Sigmoid colon (tissue), 7 donors: ENCODE data around the gene CXorf49. TPM values are rescaled to one million over a fixed set of nuclear protein-coding genes. Genes with fewer than 3 reads are reported as not detected.
"Not testable (repeated sequence)": the region's sequence is repeated elsewhere in the genome, so short reads cannot be mapped to it uniquely, and the experiment has no call there.

ENCODE experiments used
- DNase-seq: peaks from one replicate; pipeline ENCODE4 v3.0.0-alpha.2; 2019
- H3K27ac ChIP-seq, 4 donors: fragments of 200-600 bp; sonication (generic); one replicate each; pipeline ENCODE4 v1.5.1; 2016 to 2019; ENCODE audit warnings: mild to moderate bottlenecking in 1 of 4
- H3K27me3 ChIP-seq, 3 donors: fragments of 200-600 bp; sonication (generic); one replicate each; pipeline ENCODE4 v1.5.1; 2019; ENCODE audit warnings: mild to moderate bottlenecking in 1 of 3
- H3K36me3 ChIP-seq, 4 donors: fragments of 200-600 bp; sonication (generic); one replicate each; pipeline ENCODE4 v1.5.1; 2016 to 2019
- H3K4me1 ChIP-seq, 4 donors: fragments of 200-600 bp; sonication (generic); one replicate each; pipeline ENCODE4 v1.5.1; 2017 to 2019
- H3K4me3 ChIP-seq, 4 donors: fragments of 200-600 bp; sonication (generic); one replicate each; pipeline ENCODE4 v1.5.1; 2017 to 2019; ENCODE audit warnings: mild to moderate bottlenecking in 2 of 4, moderate library complexity in 1 of 4
- H3K9me3 ChIP-seq, 4 donors: fragments of 200-600 bp in 3 of 4; sonication (generic) in 3 of 4; one replicate each; pipeline versions ENCODE4 v1.5.1 to v1.6.1; 2013 to 2019
- WGBS, 2 donors: extraction: QIAGEN DNeasy Blood & Tissue Kit; methylation state at CpG; one replicate each; pipeline ENCODE4 v1.1.7; 2013; 5-methylcytosine and 5-hydroxymethylcytosine counted together
- intact Hi-C: fragments of 100-400 bp; cut with DNase I; formaldehyde crosslinking; loops from one replicate; pipeline ENCODE4 v1.15.1; 2023
- polyA plus RNA-seq, 3 donors: library from polyadenylated mRNA; stranded (reverse); fragments of 200-250 nt; gene quantifications; one replicate each; pipeline ENCODE4 v1.2.3, GENCODE V29; 2013
- total RNA-seq, 4 donors: library from RNA; depleted of rRNA; stranded (reverse); fragments of >200 nt; gene quantifications; one replicate each; pipeline ENCODE4 v1.1.0, GENCODE V29; 2016
- donor health status: healthy with polysubstance abuse.
- donor health status: Bipolar disorder and iron deficiency.
- donor health status: healthy.

The CXorf49 gene
- total RNA-seq (not detected), polyA plus RNA-seq (not detected)

- H3K4me1 ChIP-seq, H3K27ac ChIP-seq, DNase-seq, H3K36me3 ChIP-seq, intact Hi-C loops, H3K4me3 ChIP-seq, H3K9me3 ChIP-seq, H3K27me3 ChIP-seq: not testable (repeated sequence)
- WGBS, 2 donors: no CpG with 5 or more reads among the region's 30 CpGs
Measured at GRCh38 chrX:71718185-71718584, at the start of gene CXorf49. TSS of gene CXorf49 (minus strand) at chrX:71718285. CDS start at chrX:71718151, 134 bp downstream.

GRCh38 chrX:71767134-71767533, 49.0 kb upstream of the CXorf49 start:
- H3K4me3 ChIP-seq, H3K36me3 ChIP-seq, DNase-seq, H3K27ac ChIP-seq, intact Hi-C loops, H3K4me1 ChIP-seq, H3K9me3 ChIP-seq, H3K27me3 ChIP-seq: not testable (repeated sequence)
- no CpG with 5 or more reads among the region's 14 CpGs for WGBS, 2 donors

DNA sequence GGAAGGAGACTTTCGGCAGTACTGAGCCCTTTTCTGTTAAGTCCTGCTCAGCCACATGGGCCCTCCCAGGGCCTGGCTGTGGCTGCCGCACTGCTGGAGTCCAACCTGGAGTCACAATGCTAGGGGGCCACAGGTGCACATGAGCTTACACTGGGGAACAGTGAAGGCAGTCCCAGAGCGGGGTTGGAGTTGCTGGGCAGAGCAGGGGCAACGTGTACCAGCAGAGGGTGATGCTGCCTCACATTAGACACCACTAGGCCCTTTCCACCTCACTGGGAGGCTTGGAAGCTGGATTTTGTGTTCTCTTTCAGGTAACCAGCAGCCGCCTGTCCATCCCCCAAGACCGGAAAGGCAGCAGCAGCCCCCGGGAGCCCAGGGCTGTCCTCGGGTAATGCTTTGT, 47.5 kb upstream of the CXorf49 start:
- intact Hi-C loops, H3K4me3 ChIP-seq, H3K27ac ChIP-seq, H3K9me3 ChIP-seq, H3K27me3 ChIP-seq, DNase-seq, H3K4me1 ChIP-seq, H3K36me3 ChIP-seq: not testable (repeated sequence)
- no CpG with 5 or more reads among the region's 8 CpGs for WGBS, 2 donors

DNA sequence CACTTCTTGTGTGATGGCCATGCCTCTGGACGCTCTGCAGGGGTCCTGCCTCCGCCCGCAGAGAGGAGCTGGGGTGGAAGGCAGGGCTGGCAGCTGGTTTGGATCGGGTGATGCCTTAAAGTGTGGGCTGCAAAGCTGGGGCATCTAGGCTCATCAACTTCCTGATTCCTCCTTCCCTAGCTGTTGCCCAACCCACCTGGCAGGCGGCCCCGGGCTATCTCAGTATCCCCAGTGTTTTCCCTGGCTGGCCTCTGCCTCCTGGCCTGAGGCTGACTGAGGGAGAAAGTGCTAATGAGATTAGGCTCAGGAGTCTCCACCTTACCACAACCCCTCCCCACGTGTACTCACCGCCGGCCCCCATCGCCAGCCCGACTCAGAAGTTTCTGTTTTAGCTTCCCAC, 46.7 kb upstream of the CXorf49 start:
- H3K9me3 ChIP-seq, DNase-seq, H3K36me3 ChIP-seq, H3K27ac ChIP-seq, intact Hi-C loops, H3K4me3 ChIP-seq, H3K27me3 ChIP-seq, H3K4me1 ChIP-seq: not testable (repeated sequence)
- WGBS, 2 donors: no CpG with 5 or more reads among the region's 11 CpGs

- intact Hi-C loops, H3K4me1 ChIP-seq, H3K4me3 ChIP-seq, H3K27me3 ChIP-seq, H3K36me3 ChIP-seq, DNase-seq, H3K9me3 ChIP-seq, H3K27ac ChIP-seq: not testable (repeated sequence)
- WGBS, 2 donors: no CpG with 5 or more reads among the region's 34 CpGs
Measured at GRCh38 chrX:71763049-71763448, 45.0 kb upstream of the CXorf49 start, which contains the start of gene CXorf49B. TSS of gene CXorf49B (plus strand) at chrX:71763349. CDS start at chrX:71763424, 75 bp downstream.

GRCh38 chrX:71760688-71761281, 42.7 kb upstream of the CXorf49 start:
- not testable (repeated sequence) for DNase-seq
- no CpG with 5 or more reads among the region's 20 CpGs for WGBS, 2 donors

GRCh38 chrX:71720289-71720886, 2.3 kb upstream of the CXorf49 start:
- DNase-seq, H3K27me3 ChIP-seq, H3K9me3 ChIP-seq, H3K4me1 ChIP-seq, H3K36me3 ChIP-seq, intact Hi-C loops, H3K27ac ChIP-seq, H3K4me3 ChIP-seq: not testable (repeated sequence)
- WGBS, 2 donors: no CpG with 5 or more reads among the region's 20 CpGs

More at GRCh38 chrX:71760688-71761281, 42.7 kb upstream of the CXorf49 start:
- H3K27ac ChIP-seq, H3K4me3 ChIP-seq, H3K27me3 ChIP-seq, H3K36me3 ChIP-seq, intact Hi-C loops, H3K9me3 ChIP-seq, H3K4me1 ChIP-seq: not testable (repeated sequence)

DNA sequence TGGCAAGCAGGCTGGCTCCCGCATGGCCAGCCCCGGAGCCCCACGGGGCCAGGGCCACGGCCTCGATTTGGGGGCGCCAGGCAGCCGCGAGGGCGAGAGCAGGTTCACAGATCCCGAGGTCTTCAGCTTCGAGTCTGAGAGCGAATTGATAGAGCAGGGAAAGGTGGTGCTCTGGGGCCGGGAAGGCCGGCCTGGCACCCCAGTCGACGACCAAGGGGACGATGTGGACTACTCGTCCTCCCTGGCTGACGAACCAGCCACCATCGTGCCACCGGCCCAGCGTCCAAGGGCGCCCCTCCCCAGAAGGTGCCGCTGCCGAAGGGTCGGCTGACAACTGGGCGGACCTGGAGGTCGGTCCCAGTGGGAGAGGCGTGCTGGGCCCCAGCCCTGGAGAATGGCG, 1.1 kb upstream of the CXorf49 start:
- H3K9me3 ChIP-seq, H3K4me1 ChIP-seq, H3K27ac ChIP-seq, H3K4me3 ChIP-seq, H3K27me3 ChIP-seq, intact Hi-C loops, H3K36me3 ChIP-seq: not testable (repeated sequence)
- peak; percentile 7 for DNase-seq
- 94 to 98% methylated on average over 7 to 9 of the region's 30 CpGs for WGBS, 2 donors

DNA sequence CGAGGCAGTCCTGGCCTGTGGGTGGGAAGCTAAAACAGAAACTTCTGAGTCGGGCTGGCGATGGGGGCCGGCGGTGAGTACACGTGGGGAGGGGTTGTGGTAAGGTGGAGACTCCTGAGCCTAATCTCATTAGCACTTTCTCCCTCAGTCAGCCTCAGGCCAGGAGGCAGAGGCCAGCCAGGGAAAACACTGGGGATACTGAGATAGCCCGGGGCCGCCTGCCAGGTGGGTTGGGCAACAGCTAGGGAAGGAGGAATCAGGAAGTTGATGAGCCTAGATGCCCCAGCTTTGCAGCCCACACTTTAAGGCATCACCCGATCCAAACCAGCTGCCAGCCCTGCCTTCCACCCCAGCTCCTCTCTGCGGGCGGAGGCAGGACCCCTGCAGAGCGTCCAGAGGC, 1.8 kb downstream of the CXorf49 start:
- H3K27ac ChIP-seq, DNase-seq, intact Hi-C loops, H3K36me3 ChIP-seq, H3K27me3 ChIP-seq, H3K9me3 ChIP-seq, H3K4me1 ChIP-seq, H3K4me3 ChIP-seq: not testable (repeated sequence)
- no CpG with 5 or more reads among the region's 12 CpGs for WGBS, 2 donors

DNA sequence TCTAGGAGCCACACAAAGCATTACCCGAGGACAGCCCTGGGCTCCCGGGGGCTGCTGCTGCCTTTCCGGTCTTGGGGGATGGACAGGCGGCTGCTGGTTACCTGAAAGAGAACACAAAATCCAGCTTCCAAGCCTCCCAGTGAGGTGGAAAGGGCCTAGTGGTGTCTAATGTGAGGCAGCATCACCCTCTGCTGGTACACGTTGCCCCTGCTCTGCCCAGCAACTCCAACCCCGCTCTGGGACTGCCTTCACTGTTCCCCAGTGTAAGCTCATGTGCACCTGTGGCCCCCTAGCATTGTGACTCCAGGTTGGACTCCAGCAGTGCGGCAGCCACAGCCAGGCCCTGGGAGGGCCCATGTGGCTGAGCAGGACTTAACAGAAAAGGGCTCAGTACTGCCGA, 2.5 kb downstream of the CXorf49 start:
- H3K36me3 ChIP-seq, H3K27ac ChIP-seq, H3K4me3 ChIP-seq, H3K27me3 ChIP-seq, H3K4me1 ChIP-seq, H3K9me3 ChIP-seq, DNase-seq, intact Hi-C loops: not testable (repeated sequence)
- WGBS, 2 donors: no CpG with 5 or more reads among the region's 8 CpGs

- intact Hi-C loops, H3K27ac ChIP-seq, H3K27me3 ChIP-seq, DNase-seq, H3K4me3 ChIP-seq, H3K4me1 ChIP-seq, H3K9me3 ChIP-seq, H3K36me3 ChIP-seq: not testable (repeated sequence)
- whole genome bisulfite sequencing, 2 donors: no CpG with 5 or more reads among the region's 14 CpGs
Measured at GRCh38 chrX:71714064-71714463, 4.0 kb downstream of the CXorf49 start.

DNA sequence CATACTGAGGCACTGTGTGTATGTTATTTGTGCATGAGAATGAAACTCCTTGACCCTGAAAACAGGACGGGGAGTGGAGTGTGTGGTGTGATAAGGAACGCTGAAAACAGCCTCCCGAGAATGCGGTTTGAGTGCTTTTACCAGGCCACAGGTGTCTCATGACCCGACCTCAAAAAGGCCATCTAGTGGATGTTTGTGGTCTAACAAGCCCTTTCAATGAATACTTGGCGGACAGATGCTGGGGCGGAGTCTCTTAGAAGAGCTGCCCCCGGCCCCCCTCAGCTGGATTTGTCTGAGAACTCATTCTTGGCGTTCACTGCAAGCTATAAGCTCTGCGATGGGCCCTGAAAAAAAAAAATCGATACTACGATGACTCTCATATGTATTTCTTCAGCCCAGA, 15.2 kb downstream of the CXorf49 start:
- H3K9me3 ChIP-seq, H3K4me3 ChIP-seq, H3K36me3 ChIP-seq, DNase-seq, intact Hi-C loops, H3K27me3 ChIP-seq, H3K27ac ChIP-seq, H3K4me1 ChIP-seq: not testable (repeated sequence)
- WGBS, 2 donors: no CpG with 5 or more reads among the region's 12 CpGs

DNA sequence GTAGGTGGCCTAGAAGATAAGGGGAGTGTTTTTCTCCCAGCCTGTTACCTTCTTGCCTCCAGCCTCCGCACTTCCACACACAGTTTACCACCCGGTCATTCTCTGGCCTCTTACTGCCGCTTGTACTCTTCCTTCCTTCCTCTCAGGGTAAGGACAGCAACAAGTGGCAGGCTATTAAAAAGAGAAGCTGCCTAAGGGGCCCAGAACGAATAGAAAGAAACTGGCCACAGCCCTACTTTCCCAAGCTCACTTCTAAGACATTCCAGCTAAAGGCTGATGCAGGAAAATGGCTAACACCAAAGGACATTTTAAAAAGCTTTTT, 19.1 kb downstream of the CXorf49 start:
- H3K27me3 ChIP-seq, H3K9me3 ChIP-seq, intact Hi-C loops, H3K36me3 ChIP-seq, H3K27ac ChIP-seq, H3K4me1 ChIP-seq, DNase-seq, H3K4me3 ChIP-seq: not testable (repeated sequence)
- no CpG with 5 or more reads among the region's 4 CpGs for WGBS, 2 donors
